HK-2 (cell line): Measurements from ENCODE around the gene SNX5.
A peak's percentile ranks its signal among the peaks of the same experiment; 100 is the strongest.

Experiments used
- DNase-seq: peaks from one replicate; pipeline ENCODE4 v3.0.0-alpha.2; 2018; ENCODE audit not compliant: unreplicated experiment

The SNX5 gene

GRCh38 chr20:17940224-17940971 lies 28.2 kb downstream of the SNX5 start:
- no peak for DNase-seq

GRCh38 chr20:17939622-17940223 lies 28.9 kb downstream of the SNX5 start:
- peak; percentile 32 for DNase-seq

GRCh38 chr20:17938871-17939619 lies 29.5 kb downstream of the SNX5 start:
- DNase-seq = peak; percentile 64

GRCh38 chr20:17936761-17937732 lies 31.5 kb downstream of the SNX5 start:
- no peak for DNase-seq

DNA sequence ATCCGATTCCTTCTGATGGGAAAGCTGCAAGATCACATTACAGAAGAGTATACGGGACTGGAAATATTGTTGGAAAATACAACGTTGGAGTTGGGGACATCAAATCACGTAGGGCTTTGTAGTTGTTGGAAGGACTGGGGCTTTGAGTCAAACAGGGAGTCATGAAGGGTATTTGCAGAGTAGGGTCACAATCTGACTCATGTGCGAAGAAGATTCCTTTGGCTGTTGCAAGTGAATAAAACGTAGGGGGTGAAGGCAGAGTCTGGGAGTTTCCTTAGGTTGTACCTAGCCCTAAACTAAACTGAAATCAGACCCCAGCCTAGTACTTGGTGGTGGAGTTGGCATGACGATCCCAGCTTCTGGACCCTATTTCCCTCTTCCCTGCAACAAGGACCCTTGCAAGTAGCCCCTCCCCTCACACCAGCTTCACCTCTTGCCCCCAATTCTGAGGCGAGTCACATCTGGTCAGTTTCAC lies 32.3 kb downstream of the SNX5 start:
- DNase-seq = no peak

GRCh38 chr20:17935761-17936160 lies 32.8 kb downstream of the SNX5 start:
- DNase-seq = no peak

DNA sequence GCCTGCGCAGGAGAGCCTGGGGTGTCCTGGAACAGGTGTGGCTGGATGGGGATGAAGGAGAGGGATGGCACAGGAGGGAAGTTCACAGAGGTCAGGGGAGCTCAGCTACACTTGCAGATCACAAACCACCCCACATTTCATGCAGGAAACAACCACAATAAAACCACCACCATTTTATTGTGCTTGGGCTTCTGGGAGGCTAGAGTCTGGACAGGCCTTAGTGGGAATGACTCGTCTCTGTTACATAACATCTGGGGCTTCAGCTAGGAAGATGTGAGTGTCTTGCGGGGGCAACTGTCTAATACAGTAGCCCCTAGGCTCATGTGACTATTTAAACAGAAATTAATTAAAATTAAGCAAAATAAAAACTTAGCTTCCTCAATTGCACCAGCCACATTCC lies 33.4 kb downstream of the SNX5 start:
- no peak for DNase-seq

- no peak for DNase-seq
Measured at GRCh38 chr20:17934141-17934862, 34.3 kb downstream of the SNX5 start.

GRCh38 chr20:17933711-17934110 lies 34.9 kb downstream of the SNX5 start:
- DNase-seq = no peak

DNA sequence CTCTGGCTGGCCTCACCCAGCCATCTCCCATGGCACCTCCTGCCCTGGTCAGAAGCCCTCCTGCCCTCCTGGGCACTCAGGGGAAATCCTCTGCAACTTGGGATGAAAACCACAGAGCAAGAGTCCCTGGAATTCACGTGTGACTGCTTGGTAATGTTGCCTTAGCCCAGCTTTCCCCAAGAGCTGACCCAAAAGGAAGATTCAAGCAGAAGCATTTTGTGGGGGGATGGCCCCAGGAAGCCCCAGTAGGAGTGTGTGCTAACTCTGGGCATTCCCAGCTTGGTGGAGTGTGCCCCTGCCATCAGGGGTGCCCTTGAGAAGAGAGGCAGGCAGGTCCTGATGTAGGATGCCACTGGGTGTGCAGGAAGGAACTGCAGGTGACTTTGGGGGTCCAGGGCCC lies 35.5 kb downstream of the SNX5 start:
- DNase-seq = no peak

GRCh38 chr20:17932396-17932795 lies 36.2 kb downstream of the SNX5 start:
- no peak for DNase-seq

DNA sequence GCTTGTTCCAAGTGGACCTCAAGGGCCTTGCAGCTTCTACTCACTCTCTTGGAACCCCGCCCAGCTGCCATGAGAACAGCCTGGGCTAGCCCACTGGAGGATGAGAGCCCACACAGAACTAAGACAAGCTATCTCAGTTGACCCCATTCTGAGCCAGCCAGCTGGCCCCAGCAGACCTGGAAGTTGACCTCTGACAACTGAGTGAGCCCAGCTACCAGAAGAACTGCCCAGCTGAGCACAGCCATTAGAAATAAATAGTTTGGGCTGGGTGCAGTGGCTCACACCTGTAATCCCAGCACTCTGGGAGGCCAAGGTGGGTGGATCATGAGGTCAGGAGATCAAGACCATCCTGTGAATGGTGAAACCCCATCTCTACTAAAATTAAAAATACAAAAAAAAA lies 37.1 kb downstream of the SNX5 start:
- DNase-seq = no peak

DNA sequence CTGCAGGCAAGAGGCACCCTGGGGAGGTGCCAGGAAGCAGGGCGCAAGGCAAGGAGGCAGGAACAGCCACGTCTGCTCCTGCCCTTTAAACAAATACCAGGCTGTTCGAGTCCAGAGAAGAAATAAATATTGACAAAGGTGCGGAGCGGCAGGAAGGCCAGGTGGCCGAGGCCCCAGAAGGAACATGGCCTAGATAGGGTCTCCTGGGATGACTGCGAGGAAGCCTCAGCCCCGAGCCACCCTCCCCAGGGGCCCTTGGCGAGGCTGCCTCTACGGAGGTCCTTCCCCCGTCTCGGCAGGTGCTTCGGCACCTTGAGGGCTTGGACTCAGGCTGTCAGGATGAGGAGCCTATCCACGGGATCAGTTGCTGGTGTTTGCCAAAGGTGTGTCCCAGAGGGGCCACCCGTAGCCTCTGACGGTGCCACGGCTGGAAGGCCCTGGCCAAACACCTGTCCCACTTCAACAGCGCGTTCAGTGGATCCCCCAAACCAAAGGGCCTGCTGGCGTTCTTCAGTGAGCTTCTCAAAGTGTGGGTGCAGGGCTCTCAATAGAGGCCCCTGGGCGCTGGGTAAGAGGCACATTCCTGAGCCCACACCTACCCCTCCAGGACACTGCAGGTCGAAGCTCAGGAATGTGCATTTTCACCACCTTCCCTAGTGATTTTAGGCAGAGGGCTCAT lies 39.8 kb downstream of the SNX5 start:
- no peak for DNase-seq

DNA sequence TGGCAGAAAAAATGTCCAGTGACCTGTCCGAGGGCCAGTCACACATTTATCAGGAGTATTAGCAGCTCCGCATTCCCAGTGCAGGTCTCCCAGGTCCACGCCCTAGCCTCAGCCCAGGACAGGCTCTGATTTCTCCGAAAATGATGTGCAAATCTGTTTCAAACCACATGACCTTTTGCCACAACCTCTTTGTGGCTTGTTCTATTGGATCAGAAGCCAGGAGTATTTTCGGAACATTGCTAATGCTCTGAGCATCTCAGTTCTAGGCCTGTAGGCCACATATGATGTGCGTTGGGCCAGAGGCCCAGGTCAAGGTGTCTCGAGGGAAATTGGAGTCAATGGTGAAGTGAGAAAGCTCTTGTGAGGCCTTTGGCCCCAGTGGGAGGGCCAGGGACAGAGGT lies 40.4 kb downstream of the SNX5 start:
- no peak for DNase-seq

GRCh38 chr20:17925940-17926300 lies 42.7 kb downstream of the SNX5 start:
- no peak for DNase-seq

DNA sequence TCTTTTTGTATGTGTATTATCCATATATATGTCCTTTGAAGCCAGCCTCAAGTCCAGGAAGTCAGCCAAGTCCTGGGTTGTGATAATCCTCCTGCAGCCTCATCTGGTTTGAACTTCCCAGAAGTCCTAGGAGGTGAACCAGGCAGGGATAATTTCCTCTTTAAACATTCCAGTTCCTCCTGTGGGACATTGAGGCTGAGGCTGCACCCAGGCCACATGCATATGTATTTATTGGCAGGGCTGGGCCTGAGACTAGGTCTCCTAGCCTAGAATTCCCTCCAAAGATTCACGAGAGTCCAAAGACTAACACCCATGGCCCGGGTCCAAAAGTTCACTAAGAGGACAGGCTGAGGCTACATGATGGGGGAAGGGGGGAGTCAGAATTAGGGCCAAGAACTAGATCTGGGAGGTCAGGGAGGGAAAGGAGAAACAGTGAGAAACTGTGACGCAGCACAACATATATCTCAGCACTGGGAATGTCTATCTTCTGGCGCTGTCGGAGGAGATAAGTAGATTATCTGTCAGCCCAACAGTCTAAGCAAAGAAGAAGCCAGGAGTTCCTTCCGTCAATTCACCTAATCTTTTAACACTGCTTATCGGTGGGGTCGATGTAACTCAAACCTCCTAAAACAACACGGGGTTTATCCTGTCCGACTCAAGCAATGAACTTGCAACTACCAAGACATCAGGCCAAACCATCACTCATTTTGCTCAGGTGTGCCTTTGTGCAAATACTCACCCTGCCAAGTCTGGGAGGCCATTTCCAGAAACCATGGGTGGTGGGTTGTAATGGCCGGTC lies 43.3 kb downstream of the SNX5 start:
- DNase-seq = no peak

DNA sequence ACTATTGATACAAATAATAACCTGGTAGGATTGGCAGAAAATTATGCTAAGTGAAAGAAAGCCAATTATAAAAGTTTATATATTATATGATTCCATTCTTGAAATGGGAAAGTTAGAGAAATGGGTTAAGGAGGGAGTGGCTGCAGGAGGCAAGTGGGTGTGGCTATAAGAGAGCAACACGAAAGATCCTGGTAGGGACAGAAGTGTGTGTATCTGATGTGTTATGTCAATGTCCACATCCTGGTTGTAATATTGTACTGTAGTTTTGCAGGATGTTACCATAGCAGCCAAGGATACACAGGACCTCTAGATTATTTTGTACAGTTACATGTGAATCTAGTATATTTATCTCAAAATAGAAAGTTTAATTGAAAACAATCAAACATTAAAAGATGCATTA lies 46.8 kb downstream of the SNX5 start:
- DNase-seq = no peak

DNA sequence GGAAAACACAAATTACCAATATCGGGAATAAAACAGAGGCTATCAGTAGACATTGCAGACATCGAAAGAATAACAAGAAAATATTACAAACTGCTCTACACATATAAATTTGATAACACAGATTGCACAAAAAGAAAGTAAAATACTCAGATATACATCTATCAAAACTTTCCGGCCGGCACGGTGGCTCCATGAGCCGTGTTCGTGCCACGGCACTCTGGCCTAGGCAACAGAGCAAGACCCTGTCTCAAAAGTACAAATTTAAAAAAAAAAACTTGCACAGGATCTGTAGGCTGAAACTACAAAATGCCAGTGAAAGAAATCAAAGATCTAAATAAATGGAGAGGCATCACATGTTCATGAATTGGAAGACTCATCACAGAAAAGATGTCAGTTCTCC lies 49.4 kb downstream of the SNX5 start:
- no peak for DNase-seq

- DNase-seq = no peak
Measured at GRCh38 chr20:17917832-17918618, 50.6 kb downstream of the SNX5 start.
